Osteoblast (primary cell): ENCODE results near the gene SPTLC3. TPM values are rescaled to one million over a fixed set of nuclear protein-coding genes. Genes with fewer than 3 reads are reported as not detected.

Experiments used
- DNase-seq: peaks from one replicate; pipeline ENCODE4 v3.0.0; 2011; ENCODE audit warnings: low spot score, mixed read lengths; ENCODE audit not compliant: insufficient read length; ENCODE audit errors: missing footprints
- H2AFZ ChIP-seq: 2 replicates; pipeline ENCODE4 v1.6.0; 2011; ENCODE audit warnings: mild to moderate bottlenecking, low read length
- H3K27ac ChIP-seq: 2 replicates; pipeline ENCODE4 v1.5.1; 2011; ENCODE audit warnings: mild to moderate bottlenecking, low read depth, low read length, moderate library complexity
- H3K27me3 ChIP-seq: 2 replicates; pipeline ENCODE4 v1.6.0; 2012; ENCODE audit warnings: mild to moderate bottlenecking, control low read depth, inconsistent platforms, low read length, moderate library complexity; ENCODE audit not compliant: insufficient read depth
- H3K36me3 ChIP-seq: 2 replicates; pipeline ENCODE4 v1.5.1; 2011; ENCODE audit warnings: mild to moderate bottlenecking, low read length, control low read depth, moderate library complexity; ENCODE audit not compliant: insufficient read depth
- H3K4me1 ChIP-seq: 2 replicates; pipeline ENCODE4 v1.5.1; 2011; ENCODE audit warnings: mild to moderate bottlenecking, low read length, control low read depth, moderate library complexity; ENCODE audit not compliant: insufficient read depth
- H3K4me2 ChIP-seq: 2 replicates; pipeline ENCODE4 v1.6.0; 2011; ENCODE audit warnings: mild to moderate bottlenecking, low read length; ENCODE audit not compliant: insufficient read depth
- H3K4me3 ChIP-seq: fragments of 200-600 bp; sonication (generic); 3 replicates; pipeline ENCODE4 v1.5.1; 2012; ENCODE audit warnings: mild to moderate bottlenecking, low read length, inconsistent platforms; ENCODE audit not compliant: insufficient read depth
- H3K79me2 ChIP-seq: 2 replicates; pipeline ENCODE4 v1.6.0; 2012; ENCODE audit warnings: mild to moderate bottlenecking, low read length, control low read depth, inconsistent platforms; ENCODE audit not compliant: insufficient read depth
- H3K9me3 ChIP-seq: 2 replicates; pipeline ENCODE4 v1.5.1; 2011; ENCODE audit warnings: low read depth, low read length, control low read depth
- H4K20me1 ChIP-seq: 2 replicates; pipeline ENCODE4 v1.6.0; 2012; ENCODE audit warnings: mild to moderate bottlenecking, low read length, control low read depth; ENCODE audit not compliant: insufficient read depth
- total RNA-seq: library from RNA; depleted of rRNA; stranded (reverse); fragments of >200 nt; gene quantifications from 2 replicates; pipeline ENCODE4 v1.2.3, GENCODE V29; 2012
- TF ChIP-seq, protein P1 (sequence below): IDR thresholded peaks from 2 replicates; pipeline ENCODE4 v1.5.1; 2011; ENCODE audit warnings: mild to moderate bottlenecking, low read depth, low read length, moderate library complexity; ENCODE audit errors: extremely low read depth

The SPTLC3 gene
- total RNA-seq, 1 donor = 14.8 TPM

DNA sequence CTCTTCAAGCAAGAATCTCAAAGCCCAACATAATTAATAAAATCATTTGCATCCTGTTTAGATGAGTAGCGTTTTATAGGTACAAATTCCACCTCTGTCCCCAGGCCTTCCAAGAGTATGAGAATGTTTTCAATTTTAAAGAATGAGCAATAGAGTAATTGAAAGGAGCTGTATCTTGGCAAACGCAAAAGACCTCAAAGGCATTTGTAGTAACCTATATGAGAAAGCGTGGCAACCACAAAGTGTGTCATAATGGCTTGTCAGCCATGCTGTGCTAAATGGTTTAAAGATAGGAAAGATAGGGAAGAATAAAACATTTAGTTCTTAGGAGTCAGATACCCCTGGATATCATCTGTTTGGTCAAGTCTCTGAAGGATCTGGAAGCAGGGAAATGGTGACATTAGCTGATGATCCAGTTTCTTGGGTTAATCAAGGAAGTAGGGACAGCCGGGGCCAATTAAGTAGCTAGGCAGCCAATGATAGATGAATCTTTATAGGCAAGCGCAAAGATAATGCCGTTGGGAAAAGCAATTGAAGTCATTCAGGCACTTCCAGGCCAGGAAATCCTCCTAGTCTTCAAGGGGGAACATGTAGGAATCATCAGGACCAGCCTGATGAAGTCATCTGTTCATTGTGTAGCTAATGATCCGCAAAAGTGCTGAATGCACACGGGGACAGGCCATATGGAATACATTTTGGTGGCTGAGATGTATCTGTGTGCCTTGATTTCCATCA, 140.8 kb downstream of the SPTLC3 start:
- H3K36me3 ChIP-seq = no peaks in the 10 kb centered on the region
- no peaks in the 10 kb centered on the region for H3K79me2 ChIP-seq
- no peak overlapping the region for H2AFZ ChIP-seq
- no peaks in the 10 kb centered on the region for H3K9me3 ChIP-seq
- no peak overlapping the region for H3K27ac ChIP-seq
- DNase-seq = no peak
- TF ChIP-seq, protein P1, sequence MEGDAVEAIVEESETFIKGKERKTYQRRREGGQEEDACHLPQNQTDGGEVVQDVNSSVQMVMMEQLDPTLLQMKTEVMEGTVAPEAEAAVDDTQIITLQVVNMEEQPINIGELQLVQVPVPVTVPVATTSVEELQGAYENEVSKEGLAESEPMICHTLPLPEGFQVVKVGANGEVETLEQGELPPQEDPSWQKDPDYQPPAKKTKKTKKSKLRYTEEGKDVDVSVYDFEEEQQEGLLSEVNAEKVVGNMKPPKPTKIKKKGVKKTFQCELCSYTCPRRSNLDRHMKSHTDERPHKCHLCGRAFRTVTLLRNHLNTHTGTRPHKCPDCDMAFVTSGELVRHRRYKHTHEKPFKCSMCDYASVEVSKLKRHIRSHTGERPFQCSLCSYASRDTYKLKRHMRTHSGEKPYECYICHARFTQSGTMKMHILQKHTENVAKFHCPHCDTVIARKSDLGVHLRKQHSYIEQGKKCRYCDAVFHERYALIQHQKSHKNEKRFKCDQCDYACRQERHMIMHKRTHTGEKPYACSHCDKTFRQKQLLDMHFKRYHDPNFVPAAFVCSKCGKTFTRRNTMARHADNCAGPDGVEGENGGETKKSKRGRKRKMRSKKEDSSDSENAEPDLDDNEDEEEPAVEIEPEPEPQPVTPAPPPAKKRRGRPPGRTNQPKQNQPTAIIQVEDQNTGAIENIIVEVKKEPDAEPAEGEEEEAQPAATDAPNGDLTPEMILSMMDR = no peak
- H3K4me3 ChIP-seq = no peak overlapping the region
- H3K4me2 ChIP-seq = no peak overlapping the region
- H4K20me1 ChIP-seq = no peaks in the 10 kb centered on the region
- no peaks in the 10 kb centered on the region for H3K27me3 ChIP-seq
- H3K4me1 ChIP-seq = no peaks in the 10 kb centered on the region

DNA sequence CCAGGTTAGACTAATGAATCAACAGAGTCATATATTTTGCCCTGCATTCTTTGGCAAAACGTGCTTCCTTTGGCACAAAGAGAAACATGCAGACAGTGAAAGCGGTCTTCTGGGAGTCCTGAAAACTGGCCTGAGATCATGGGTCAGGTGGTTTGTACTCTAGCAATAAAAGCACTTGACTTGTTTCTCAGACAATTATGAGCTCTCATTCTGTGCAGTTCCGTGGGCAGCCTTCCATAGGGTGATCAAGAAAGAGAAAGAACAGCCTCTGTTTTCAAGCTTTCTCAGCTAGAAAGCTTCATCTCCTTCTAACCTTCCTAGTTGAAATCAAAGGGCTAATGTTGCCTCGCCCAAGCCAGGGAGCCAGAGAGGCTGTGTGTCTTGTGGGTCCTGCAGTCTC, 149.6 kb downstream of the SPTLC3 start:
- Histone ChIP-seq H3K4me2 (no peak overlapping the region), H3K27me3 (no peaks in the 10 kb centered on the region)
- TF ChIP-seq, protein P1 = no peak

DNA sequence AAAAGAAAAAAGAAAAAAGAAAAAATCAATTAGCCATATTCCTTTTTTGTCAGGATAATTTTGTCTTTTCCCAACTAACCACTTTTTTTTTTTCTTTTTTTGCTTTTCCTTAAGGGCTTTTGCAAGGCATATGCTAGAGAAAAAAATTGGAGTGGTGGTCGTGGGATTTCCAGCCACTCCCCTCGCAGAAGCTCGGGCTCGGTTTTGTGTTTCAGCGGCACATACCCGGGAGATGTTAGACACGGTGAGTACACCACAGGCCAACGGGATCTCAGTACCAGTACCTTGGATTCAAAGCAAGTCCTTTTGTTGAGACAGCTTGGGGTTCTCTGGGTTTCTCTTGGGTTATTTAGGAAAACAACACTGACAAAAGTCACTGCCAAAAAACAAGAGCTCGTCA, 151.1 kb downstream of the SPTLC3 start:
- DNase-seq = no peak
- Histone ChIP-seq H4K20me1 (no peaks in the 10 kb centered on the region), H3K4me3 (no peak overlapping the region), H3K79me2 (no peaks in the 10 kb centered on the region), H3K36me3 (no peaks in the 10 kb centered on the region), H3K27ac (no peak overlapping the region), H3K27me3 (no peaks in the 10 kb centered on the region), H2AFZ (no peak overlapping the region), H3K4me1 (no peaks in the 10 kb centered on the region), H3K4me2 (no peak overlapping the region), H3K9me3 (no peaks in the 10 kb centered on the region)
- TF ChIP-seq, protein P1 = no peak

More for the DNA sequence above, 149.6 kb downstream of the SPTLC3 start:
- no peaks in the 10 kb centered on the region for H3K79me2 ChIP-seq
- no peaks in the 10 kb centered on the region for H4K20me1 ChIP-seq
- no peaks in the 10 kb centered on the region for H3K36me3 ChIP-seq
- no peak for DNase-seq
- no peak overlapping the region for H3K27ac ChIP-seq
- H3K4me1 ChIP-seq = no peaks in the 10 kb centered on the region
- H3K4me3 ChIP-seq = no peak overlapping the region
- H3K9me3 ChIP-seq = no peaks in the 10 kb centered on the region
- H2AFZ ChIP-seq = no peak overlapping the region

DNA sequence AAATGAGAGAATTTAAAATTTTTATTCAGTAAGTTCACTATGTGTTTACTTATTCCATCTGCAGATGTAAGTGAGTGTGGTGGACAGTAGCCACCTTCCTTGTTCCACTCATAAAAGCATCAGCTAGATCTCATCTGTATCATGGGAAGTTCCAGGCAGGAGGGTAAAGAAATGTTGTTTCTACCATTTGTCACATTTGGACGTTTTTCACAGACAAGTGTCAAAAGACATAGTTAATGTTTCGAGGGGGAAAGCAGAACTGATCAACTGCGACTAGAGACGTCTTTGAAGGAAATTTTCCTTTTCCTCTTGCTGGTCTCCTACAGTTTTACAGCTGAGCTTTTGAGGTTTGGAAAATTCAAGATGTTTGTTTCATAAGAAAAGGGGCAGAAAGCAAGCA, 156.4 kb downstream of the SPTLC3 start:
- Histone ChIP-seq H3K27ac (no peak overlapping the region), H3K4me2 (no peak overlapping the region), H3K4me1 (no peaks in the 10 kb centered on the region), H2AFZ (no peak overlapping the region), H3K9me3 (no peaks in the 10 kb centered on the region), H3K27me3 (no peaks in the 10 kb centered on the region), H4K20me1 (no peaks in the 10 kb centered on the region), H3K4me3 (no peak overlapping the region), H3K79me2 (no peaks in the 10 kb centered on the region), H3K36me3 (no peaks in the 10 kb centered on the region)
- TF ChIP-seq, protein P1 = no peak
- no peak for DNase-seq
